HepG2 (cell line): ENCODE measurements around the gene CCDC93. TPM values are rescaled to one million over a fixed set of nuclear protein-coding genes. Genes with fewer than 3 reads are reported as not detected.

ENCODE experiments used
- CBX5 ChIP-seq: sonication (generic); formaldehyde crosslinking; IDR thresholded peaks from 2 replicates; pipeline ENCODE4 v1.4.0; 2020; ENCODE audit warnings: missing genetic modification reagents, borderline replicate concordance
- FOXJ3 ChIP-seq: sonication (generic); formaldehyde crosslinking; IDR thresholded peaks from 2 replicates; pipeline ENCODE4 v1.4.0; 2020; ENCODE audit warnings: missing genetic modification reagents, mild to moderate bottlenecking, borderline replicate concordance
- GABPA ChIP-seq, 2 experiments: IDR thresholded peaks; 2 replicates each; pipeline ENCODE4 v1.6.1; 2011 to 2016; ENCODE audit warnings: low read depth in 2 of 2, low read length in 1 of 2, missing biosample characterization in 1 of 2, missing genetic modification characterization in 1 of 2
- PHF20 ChIP-seq: sonication (generic); formaldehyde crosslinking; IDR thresholded peaks from 2 replicates; pipeline ENCODE4 v1.5.0; 2020; ENCODE audit warnings: mild to moderate bottlenecking, missing genetic modification reagents
- RFXAP ChIP-seq: sonication (generic); formaldehyde crosslinking; IDR thresholded peaks from 2 replicates; pipeline ENCODE4 v1.4.0; 2020; ENCODE audit warnings: missing genetic modification reagents, borderline replicate concordance
- SAFB2 ChIP-seq: sonication (generic); formaldehyde crosslinking; IDR thresholded peaks from 2 replicates; pipeline ENCODE4 v1.5.1; 2020; ENCODE audit warnings: missing genetic modification reagents, low read depth, mild to moderate bottlenecking, borderline replicate concordance
- SETDB1 ChIP-seq: sonication (generic); formaldehyde crosslinking; IDR thresholded peaks from 2 replicates; pipeline ENCODE4 v1.5.1; 2020; ENCODE audit warnings: missing genetic modification reagents, mild to moderate bottlenecking, borderline replicate concordance
- SNAI1 ChIP-seq: sonication (generic); formaldehyde crosslinking; IDR thresholded peaks from 2 replicates; pipeline ENCODE4 v1.5.0; 2020; ENCODE audit warnings: mild to moderate bottlenecking, missing genetic modification reagents, borderline replicate concordance
- TMF1 ChIP-seq: sonication (generic); formaldehyde crosslinking; IDR thresholded peaks from 2 replicates; pipeline ENCODE4 v1.8.1; 2022; ENCODE audit warnings: low read depth, missing genetic modification reagents
- TSC22D2 ChIP-seq: sonication (generic); formaldehyde crosslinking; IDR thresholded peaks from 2 replicates; pipeline ENCODE4 v1.5.1; 2020; ENCODE audit warnings: missing genetic modification reagents, mild to moderate bottlenecking, borderline replicate concordance
- ZNF225 ChIP-seq: sonication (generic); formaldehyde crosslinking; IDR thresholded peaks from 2 replicates; pipeline ENCODE4 v1.4.0; 2020; ENCODE audit warnings: mild to moderate bottlenecking, missing genetic modification reagents
- ZNF264 ChIP-seq: sonication (generic); formaldehyde crosslinking; IDR thresholded peaks from 2 replicates; pipeline ENCODE4 v1.4.0; 2020; ENCODE audit warnings: missing genetic modification reagents
- ZNF317 ChIP-seq: sonication (generic); formaldehyde crosslinking; IDR thresholded peaks from 2 replicates; pipeline ENCODE4 v1.5.0; 2020; ENCODE audit warnings: mild to moderate bottlenecking, missing genetic modification reagents
- ZNF724P ChIP-seq: sonication (generic); formaldehyde crosslinking; IDR thresholded peaks from 2 replicates; pipeline ENCODE4 v1.8.0; 2022; ENCODE audit warnings: missing genetic modification reagents, borderline replicate concordance
- ZNF775 ChIP-seq: sonication (generic); formaldehyde crosslinking; IDR thresholded peaks from 2 replicates; pipeline ENCODE4 v1.4.0; 2020; ENCODE audit warnings: missing genetic modification reagents, mild to moderate bottlenecking, moderate library complexity, borderline replicate concordance
- ZNF777 ChIP-seq: sonication (generic); formaldehyde crosslinking; IDR thresholded peaks from 2 replicates; pipeline ENCODE4 v1.4.0; 2020; ENCODE audit warnings: missing genetic modification reagents
- polyA plus RNA-seq, 8 experiments: library from polyadenylated mRNA; depleted of rRNA in 3 of 8; stranded (reverse) in 7 of 8; unstranded in 1 of 8; fragments of >200 nt; fragmentation: Illumina TruSeq in 4 of 8; extraction: Trizol in 4 of 8; gene quantifications; 2 replicates each; pipeline versions ENCODE4 v1.2.1 to v1.2.3, GENCODE V29; 2011 to 2016; ENCODE audit warnings: low read depth in 4 of 8, missing spikeins in 1 of 8, mixed read lengths in 1 of 8; ENCODE audit not compliant: insufficient read depth in 1 of 8
- total RNA-seq, 5 experiments: library from RNA; depleted of rRNA; stranded (reverse); fragments of >200 nt; fragmentation: Illumina TruSeq; extraction: Trizol; gene quantifications; 2 replicates each; pipeline ENCODE4 v1.2.3, GENCODE V29; 2016; ENCODE audit warnings: low read depth in 1 of 5
- TF ChIP-seq, protein P1 (sequence below): IDR thresholded peaks from 2 replicates; pipeline ENCODE4 v1.6.1; 2016; ENCODE audit warnings: low read depth, borderline replicate concordance
- TF ChIP-seq, protein P2 (sequence below): sonication (generic); formaldehyde crosslinking; IDR thresholded peaks from 2 replicates; pipeline ENCODE4 v1.8.0; 2022; ENCODE audit warnings: mild to moderate bottlenecking, missing genetic modification reagents

Gene CCDC93
- total and polyA plus RNA-seq, 2 of the 13 experiments (the other 11 are each of a cell fraction or from before 2014, with no cell fraction given): 37.2 to 53.2 TPM

- TF ChIP-seq SNAI1 (no peak), FOXJ3 (CRISPR knock-in tag) (no peak), ZNF317 (CRISPR knock-in tag) (no peak), ZNF225 (CRISPR knock-in tag) (no peak), SAFB2 (CRISPR knock-in tag) (no peak), RFXAP (CRISPR knock-in tag) (no peak), SETDB1 (CRISPR knock-in tag) (no peak), ZNF777 (CRISPR knock-in tag) (no peak), GABPA (IDR thresholded peaks at IDR 0.05; ENCODE audit: low read depth, low read length) (no peak), GABPA (CRISPR knock-in tag; IDR thresholded peaks at IDR 0.05; ENCODE audit: low read depth) (no peak), PHF20 (CRISPR knock-in tag) (no peak), CBX5 (CRISPR knock-in tag) (no peak), ZNF264 (CRISPR knock-in tag) (no peak), ZNF775 (CRISPR knock-in tag) (no peak), TMF1 (no peak), TSC22D2 (CRISPR knock-in tag) (no peak), ZNF724P (CRISPR knock-in tag) (no peak)
- TF ChIP-seq, protein P1, sequence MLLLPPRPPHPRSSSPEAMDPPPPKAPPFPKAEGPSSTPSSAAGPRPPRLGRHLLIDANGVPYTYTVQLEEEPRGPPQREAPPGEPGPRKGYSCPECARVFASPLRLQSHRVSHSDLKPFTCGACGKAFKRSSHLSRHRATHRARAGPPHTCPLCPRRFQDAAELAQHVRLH (CRISPR knock-in tag): no peak
- TF ChIP-seq, protein P2, sequence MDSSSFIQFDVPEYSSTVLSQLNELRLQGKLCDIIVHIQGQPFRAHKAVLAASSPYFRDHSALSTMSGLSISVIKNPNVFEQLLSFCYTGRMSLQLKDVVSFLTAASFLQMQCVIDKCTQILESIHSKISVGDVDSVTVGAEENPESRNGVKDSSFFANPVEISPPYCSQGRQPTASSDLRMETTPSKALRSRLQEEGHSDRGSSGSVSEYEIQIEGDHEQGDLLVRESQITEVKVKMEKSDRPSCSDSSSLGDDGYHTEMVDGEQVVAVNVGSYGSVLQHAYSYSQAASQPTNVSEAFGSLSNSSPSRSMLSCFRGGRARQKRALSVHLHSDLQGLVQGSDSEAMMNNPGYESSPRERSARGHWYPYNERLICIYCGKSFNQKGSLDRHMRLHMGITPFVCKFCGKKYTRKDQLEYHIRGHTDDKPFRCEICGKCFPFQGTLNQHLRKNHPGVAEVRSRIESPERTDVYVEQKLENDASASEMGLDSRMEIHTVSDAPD (CRISPR knock-in tag): no peak
These were observed 134.9 kb downstream of the CCDC93 start (continued) for GRCh38 chr2:117879003-117879402.
